H1 (cell line): ENCODE data around the gene CUX1.
"Not testable (repeated sequence)": the region's sequence is repeated elsewhere in the genome, so short reads cannot be mapped to it uniquely, and the experiment has no call there.

Source experiments
- CEBPB ChIP-seq: IDR thresholded peaks from 2 replicates; pipeline ENCODE4 v1.6.1; 2012; ENCODE audit warnings: low read depth, low read length
- CHD1 ChIP-seq: IDR thresholded peaks from 2 replicates; pipeline ENCODE4 v1.6.1; 2012; ENCODE audit warnings: low read depth, low read length, improper control_type of control experiment
- CREB1 ChIP-seq: IDR thresholded peaks from 2 replicates; pipeline ENCODE4 v1.6.1; 2012; ENCODE audit warnings: inconsistent platforms
- EGR1 ChIP-seq: IDR thresholded peaks from 2 replicates; pipeline ENCODE4 v1.6.1; 2011; ENCODE audit warnings: low read depth, low read length, borderline replicate concordance
- HDAC6 ChIP-seq: IDR thresholded peaks from one replicate; pipeline ENCODE4 v1.7.1; 2012; ENCODE audit warnings: low read depth, mild to moderate bottlenecking, inconsistent platforms, low read length, moderate library complexity
- NANOG ChIP-seq: IDR thresholded peaks from 2 replicates; pipeline ENCODE4 v1.6.1; 2011; ENCODE audit warnings: low read length, low read depth, mild to moderate bottlenecking, inconsistent platforms; ENCODE audit not compliant: insufficient read depth, poor library complexity, severe bottlenecking
- POLR2A ChIP-seq, 2 experiments: IDR thresholded peaks; 1 replicate in 1 of 2; 2 replicates in 1 of 2; pipeline ENCODE4 v1.6.1; 2011; ENCODE audit warnings: low read depth in 2 of 2, low read length in 2 of 2, mild to moderate bottlenecking in 2 of 2; ENCODE audit errors: control extremely low read depth in 1 of 2
- SIN3A ChIP-seq, 2 experiments: IDR thresholded peaks in 1 of 2; conservative IDR thresholded peaks in 1 of 2; 2 replicates each; pipeline ENCODE4 v1.6.1; 2011 to 2012; ENCODE audit warnings: low read length in 2 of 2, improper control_type of control experiment in 1 of 2, low read depth in 1 of 2, mild to moderate bottlenecking in 1 of 2
- SUZ12 ChIP-seq: fragments of 200-600 bp; sonication (generic); IDR thresholded peaks from 2 replicates; pipeline ENCODE4 v1.6.1; 2012; ENCODE audit warnings: mild to moderate bottlenecking, inconsistent platforms, low read length, moderate library complexity, mixed read lengths
- TF ChIP-seq, protein P1 (sequence below), 3 experiments: IDR thresholded peaks; 1 replicate in 2 of 3; 2 replicates in 1 of 3; pipeline versions ENCODE4 v1.5.1 to v1.6.1; 2011; ENCODE audit warnings: low read length in 3 of 3, mild to moderate bottlenecking in 3 of 3, inconsistent platforms in 2 of 3, low read depth in 1 of 3, moderate library complexity in 1 of 3; ENCODE audit not compliant: insufficient read depth in 1 of 3; ENCODE audit errors: control extremely low read depth in 1 of 3

- TF ChIP-seq, protein P1, sequence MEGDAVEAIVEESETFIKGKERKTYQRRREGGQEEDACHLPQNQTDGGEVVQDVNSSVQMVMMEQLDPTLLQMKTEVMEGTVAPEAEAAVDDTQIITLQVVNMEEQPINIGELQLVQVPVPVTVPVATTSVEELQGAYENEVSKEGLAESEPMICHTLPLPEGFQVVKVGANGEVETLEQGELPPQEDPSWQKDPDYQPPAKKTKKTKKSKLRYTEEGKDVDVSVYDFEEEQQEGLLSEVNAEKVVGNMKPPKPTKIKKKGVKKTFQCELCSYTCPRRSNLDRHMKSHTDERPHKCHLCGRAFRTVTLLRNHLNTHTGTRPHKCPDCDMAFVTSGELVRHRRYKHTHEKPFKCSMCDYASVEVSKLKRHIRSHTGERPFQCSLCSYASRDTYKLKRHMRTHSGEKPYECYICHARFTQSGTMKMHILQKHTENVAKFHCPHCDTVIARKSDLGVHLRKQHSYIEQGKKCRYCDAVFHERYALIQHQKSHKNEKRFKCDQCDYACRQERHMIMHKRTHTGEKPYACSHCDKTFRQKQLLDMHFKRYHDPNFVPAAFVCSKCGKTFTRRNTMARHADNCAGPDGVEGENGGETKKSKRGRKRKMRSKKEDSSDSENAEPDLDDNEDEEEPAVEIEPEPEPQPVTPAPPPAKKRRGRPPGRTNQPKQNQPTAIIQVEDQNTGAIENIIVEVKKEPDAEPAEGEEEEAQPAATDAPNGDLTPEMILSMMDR (IDR thresholded peaks at IDR 0.05; ENCODE audit: control extremely low read depth in 1 of 3, insufficient read depth in 1 of 3, low read depth in 1 of 3, low read length in 3 of 3) = not testable (repeated sequence)
- not testable (repeated sequence) for TF ChIP-seq SUZ12; CEBPB; EGR1; CREB1; SIN3A (conservative IDR thresholded peaks at IDR 0.05 in 1 of 2, IDR thresholded peaks at IDR 0.05 in 1 of 2; ENCODE audit: low read depth in 1 of 2, low read length in 2 of 2); HDAC6; CHD1; POLR2A (IDR thresholded peaks at IDR 0.05; ENCODE audit: control extremely low read depth in 1 of 2, low read depth in 2 of 2, low read length in 2 of 2); NANOG
These were observed 170.6 kb downstream of the CUX1 start for GRCh38 chr7:101988060-101988459.
